ENCODE data around the gene ODC1. TPM values are rescaled to one million over a fixed set of nuclear protein-coding genes. Genes with fewer than 3 reads are reported as not detected.

Gene ODC1
- polyA plus RNA-seq, 2 donors = 5.1 to 19.4 TPM

- H3K36me3 ChIP-seq (ENCODE audit: control insufficient read depth in 2 of 2, insufficient read depth in 2 of 2, low read length in 1 of 2) = no peaks in the 10 kb centered on the region
- 61 to 73% methylated on average over 7 of the region's 7 CpGs for WGBS, 2 donors
- H3K9me3 ChIP-seq (ENCODE audit: control insufficient read depth in 2 of 2, insufficient read depth in 1 of 2, low read depth in 1 of 2, low read length in 1 of 2) = no peaks in the 10 kb centered on the region
- peaks cover 0 to 2% of the 10 kb centered on the region in 2 donors for H3K4me1 ChIP-seq (ENCODE audit: control insufficient read depth in 2 of 2, insufficient read depth in 2 of 2, low read length in 1 of 2)
- no peak overlapping the region for H3K4me3 ChIP-seq (ENCODE audit: low read depth in 1 of 2, low read length in 2 of 2)
- no peak overlapping the region for H3K27ac ChIP-seq (ENCODE audit: low read depth in 2 of 2, low read length in 1 of 2)
- H3K27me3 ChIP-seq (ENCODE audit: control insufficient read depth in 1 of 2, insufficient read depth in 2 of 2, low read length in 2 of 2) = no peaks in the 10 kb centered on the region
Observed at GRCh38 chr2:10413991-10414451, 34.1 kb downstream of the ODC1 start.

GRCh38 chr2:10413503-10413902 lies 34.6 kb downstream of the ODC1 start:
- Histone ChIP-seq H3K4me3 (ENCODE audit: low read depth in 1 of 2, low read length in 2 of 2) (no peak overlapping the region), H3K36me3 (ENCODE audit: control insufficient read depth in 2 of 2, insufficient read depth in 2 of 2, low read length in 1 of 2) (no peaks in the 10 kb centered on the region), H3K27ac (ENCODE audit: low read depth in 2 of 2, low read length in 1 of 2) (no peak overlapping the region), H3K4me1 (ENCODE audit: control insufficient read depth in 2 of 2, insufficient read depth in 2 of 2, low read length in 1 of 2) (peaks cover 0 to 2% of the 10 kb centered on the region in 2 donors), H3K27me3 (ENCODE audit: control insufficient read depth in 1 of 2, insufficient read depth in 2 of 2, low read length in 2 of 2) (no peaks in the 10 kb centered on the region), H3K9me3 (ENCODE audit: control insufficient read depth in 2 of 2, insufficient read depth in 1 of 2, low read depth in 1 of 2, low read length in 1 of 2) (no peaks in the 10 kb centered on the region)
- WGBS, 2 donors = 91 to 94% methylated on average over 10 of the region's 10 CpGs

GRCh38 chr2:10412380-10412779 lies 35.7 kb downstream of the ODC1 start:
- H3K27ac ChIP-seq (ENCODE audit: low read depth in 2 of 2, low read length in 1 of 2) = no peak overlapping the region
- H3K4me3 ChIP-seq (ENCODE audit: low read depth in 1 of 2, low read length in 2 of 2) = no peak overlapping the region
- H3K27me3 ChIP-seq (ENCODE audit: control insufficient read depth in 1 of 2, insufficient read depth in 2 of 2, low read length in 2 of 2) = no peaks in the 10 kb centered on the region
- no peaks in the 10 kb centered on the region for H3K9me3 ChIP-seq (ENCODE audit: control insufficient read depth in 2 of 2, insufficient read depth in 1 of 2, low read depth in 1 of 2, low read length in 1 of 2)
- H3K36me3 ChIP-seq (ENCODE audit: control insufficient read depth in 2 of 2, insufficient read depth in 2 of 2, low read length in 1 of 2) = no peaks in the 10 kb centered on the region
- H3K4me1 ChIP-seq (ENCODE audit: control insufficient read depth in 2 of 2, insufficient read depth in 2 of 2, low read length in 1 of 2) = peaks cover 2 to 5% of the 10 kb centered on the region in 2 donors
- WGBS, 2 donors = 96 to 97% methylated on average over 3 of the region's 3 CpGs

- H3K4me3 ChIP-seq (ENCODE audit: low read depth in 1 of 2, low read length in 2 of 2) = no peak overlapping the region
- H3K27me3 ChIP-seq (ENCODE audit: control insufficient read depth in 1 of 2, insufficient read depth in 2 of 2, low read length in 2 of 2) = no peaks in the 10 kb centered on the region
- no peaks in the 10 kb centered on the region for H3K9me3 ChIP-seq (ENCODE audit: control insufficient read depth in 2 of 2, insufficient read depth in 1 of 2, low read depth in 1 of 2, low read length in 1 of 2)
- H3K4me1 ChIP-seq (ENCODE audit: control insufficient read depth in 2 of 2, insufficient read depth in 2 of 2, low read length in 1 of 2) = peaks cover 2 to 10% of the 10 kb centered on the region in 2 donors
- 93% methylated on average over 8 of the region's 8 CpGs for WGBS, 2 donors
- no peak overlapping the region for H3K27ac ChIP-seq (ENCODE audit: low read depth in 2 of 2, low read length in 1 of 2)
- no peaks in the 10 kb centered on the region for H3K36me3 ChIP-seq (ENCODE audit: control insufficient read depth in 2 of 2, insufficient read depth in 2 of 2, low read length in 1 of 2)
Observed at GRCh38 chr2:10411557-10411956, 36.6 kb downstream of the ODC1 start.

GRCh38 chr2:10410823-10411437 lies 37.2 kb downstream of the ODC1 start:
- Histone ChIP-seq H3K27ac (ENCODE audit: low read depth in 2 of 2, low read length in 1 of 2) (no peak overlapping the region), H3K4me1 (ENCODE audit: control insufficient read depth in 2 of 2, insufficient read depth in 2 of 2, low read length in 1 of 2) (peaks cover 2 to 16% of the 10 kb centered on the region in 2 donors), H3K9me3 (ENCODE audit: control insufficient read depth in 2 of 2, insufficient read depth in 1 of 2, low read depth in 1 of 2, low read length in 1 of 2) (no peaks in the 10 kb centered on the region), H3K4me3 (ENCODE audit: low read depth in 1 of 2, low read length in 2 of 2) (no peak overlapping the region), H3K27me3 (ENCODE audit: control insufficient read depth in 1 of 2, insufficient read depth in 2 of 2, low read length in 2 of 2) (no peaks in the 10 kb centered on the region), H3K36me3 (ENCODE audit: control insufficient read depth in 2 of 2, insufficient read depth in 2 of 2, low read length in 1 of 2) (no peaks in the 10 kb centered on the region)
- 85 to 87% methylated on average over 13 of the region's 13 CpGs for WGBS, 2 donors

GRCh38 chr2:10410001-10410822 lies 37.9 kb downstream of the ODC1 start:
- WGBS, 2 donors = 75 to 81% methylated on average over 14 of the region's 14 CpGs
- Histone ChIP-seq H3K27me3 (ENCODE audit: control insufficient read depth in 1 of 2, insufficient read depth in 2 of 2, low read length in 2 of 2) (no peaks in the 10 kb centered on the region), H3K9me3 (ENCODE audit: control insufficient read depth in 2 of 2, insufficient read depth in 1 of 2, low read depth in 1 of 2, low read length in 1 of 2) (no peaks in the 10 kb centered on the region), H3K4me3 (ENCODE audit: low read depth in 1 of 2, low read length in 2 of 2) (no peak overlapping the region), H3K4me1 (ENCODE audit: control insufficient read depth in 2 of 2, insufficient read depth in 2 of 2, low read length in 1 of 2) (peaks cover 4 to 23% of the 10 kb centered on the region in 2 donors), H3K27ac (ENCODE audit: low read depth in 2 of 2, low read length in 1 of 2) (no peak overlapping the region), H3K36me3 (ENCODE audit: control insufficient read depth in 2 of 2, insufficient read depth in 2 of 2, low read length in 1 of 2) (no peaks in the 10 kb centered on the region)

- Histone ChIP-seq H3K4me3 (ENCODE audit: low read depth in 1 of 2, low read length in 2 of 2) (peak overlapping the region in 1 of 2 donors; percentile 4), H3K27me3 (ENCODE audit: control insufficient read depth in 1 of 2, insufficient read depth in 2 of 2, low read length in 2 of 2) (no peaks in the 10 kb centered on the region), H3K4me1 (ENCODE audit: control insufficient read depth in 2 of 2, insufficient read depth in 2 of 2, low read length in 1 of 2) (peaks cover 12 to 33% of the 10 kb centered on the region in 2 donors), H3K9me3 (ENCODE audit: control insufficient read depth in 2 of 2, insufficient read depth in 1 of 2, low read depth in 1 of 2, low read length in 1 of 2) (no peaks in the 10 kb centered on the region), H3K36me3 (ENCODE audit: control insufficient read depth in 2 of 2, insufficient read depth in 2 of 2, low read length in 1 of 2) (no peaks in the 10 kb centered on the region), H3K27ac (ENCODE audit: low read depth in 2 of 2, low read length in 1 of 2) (peak overlapping the region; percentile 64 to 92)
- 18 to 20% methylated on average over 24 of the region's 24 CpGs for WGBS, 2 donors
Observed at GRCh38 chr2:10408649-10409579, 39.2 kb downstream of the ODC1 start.

- H3K4me1 ChIP-seq (ENCODE audit: control insufficient read depth in 2 of 2, insufficient read depth in 2 of 2, low read length in 1 of 2) = peaks cover 12 to 33% of the 10 kb centered on the region in 2 donors
- H3K27ac ChIP-seq (ENCODE audit: low read depth in 2 of 2, low read length in 1 of 2) = peak overlapping the region; percentile 87 to 92
- H3K27me3 ChIP-seq (ENCODE audit: control insufficient read depth in 1 of 2, insufficient read depth in 2 of 2, low read length in 2 of 2) = no peaks in the 10 kb centered on the region
- no peaks in the 10 kb centered on the region for H3K36me3 ChIP-seq (ENCODE audit: control insufficient read depth in 2 of 2, insufficient read depth in 2 of 2, low read length in 1 of 2)
- 33 to 36% methylated on average over 11 of the region's 11 CpGs for WGBS, 2 donors
- H3K4me3 ChIP-seq (ENCODE audit: low read depth in 1 of 2, low read length in 2 of 2) = peak overlapping the region in 1 of 2 donors; percentile 4
- H3K9me3 ChIP-seq (ENCODE audit: control insufficient read depth in 2 of 2, insufficient read depth in 1 of 2, low read depth in 1 of 2, low read length in 1 of 2) = no peaks in the 10 kb centered on the region
Observed at GRCh38 chr2:10407841-10408648, 40.1 kb downstream of the ODC1 start.

Measured in esophagus (tissue), 2 donors.